Measurements from ENCODE around the gene CRELD1. TPM values are rescaled to one million over a fixed set of nuclear protein-coding genes. Genes with fewer than 3 reads are reported as not detected.

Gene CRELD1
- total RNA-seq, 1 experiment from 2014 or later = 13.2 TPM

- Histone ChIP-seq H3K4me3 (ENCODE audit: low read depth, low read length, poor library complexity, severe bottlenecking) (peak overlapping the region; percentile 76), H3K27ac (ENCODE audit: low read depth, low read length, poor library complexity, severe bottlenecking) (peak overlapping the region; percentile 75), H3K36me3 (ENCODE audit: insufficient read depth, low read length, poor library complexity, severe bottlenecking) (no peaks in the 10 kb centered on the region), H3K9me3 (ENCODE audit: low read depth, low read length, poor library complexity, severe bottlenecking) (no peaks in the 10 kb centered on the region), H3K27me3 (replicated peaks; ENCODE audit: insufficient read depth, low read depth, low read length, poor library complexity) (no peaks in the 10 kb centered on the region), H3K4me1 (ENCODE audit: insufficient read depth, low read length, poor library complexity, severe bottlenecking) (no peaks in the 10 kb centered on the region)
- DNase-seq (ENCODE audit: low spot score) = peak; percentile 96
- intact Hi-C loops (cut with micrococcal nuclease; ENCODE audit: unreplicated experiment) = loop anchor here (2.0 kb wide), 1 partner anchor 102 kb away; the partner anchor contains the start of gene RPUSD3
- BruUV-seq (replicated peaks) = no TSS peak
- POLR2A ChIA-PET (ENCODE audit: low non-redundant PET) = interaction anchor here (0.6 kb wide), 1 partner anchor 140 kb away, joined by 4 read pairs; no protein-coding TSS in a partner anchor
- CTCF ChIA-PET = interaction anchor here (0.6 to 1.8 kb wide), 6 partner anchors 13 to 443 kb away, joined by 3 to 27 read pairs (median 4); partner anchors contain the start of genes CRELD1 and JAGN1
- TF ChIP-seq EZH2 (IDR thresholded peaks at IDR 0.05; ENCODE audit: borderline replicate concordance, low read depth, low read length, poor library complexity, severe bottlenecking) (no peak), CTCF (conservative IDR thresholded peaks at IDR 0.05; ENCODE audit: low read depth, low read length) (peak; percentile 77)
Measured at GRCh38 chr3:9946112-9947024, 12.7 kb downstream of the CRELD1 start.

GRCh38 chr3:9947025-9947995, 13.7 kb downstream of the CRELD1 start:
- H3K27me3 ChIP-seq (replicated peaks; ENCODE audit: insufficient read depth, low read depth, low read length, poor library complexity) = no peaks in the 10 kb centered on the region
- peak overlapping the region; percentile 75 for H3K27ac ChIP-seq (ENCODE audit: low read depth, low read length, poor library complexity, severe bottlenecking)
- DNase-seq (ENCODE audit: low spot score) = peak; percentile 87
- intact Hi-C loops (cut with micrococcal nuclease; ENCODE audit: unreplicated experiment) = loop anchor here (2.0 kb wide), 1 partner anchor 103 kb away; the partner anchor contains the start of gene RPUSD3
- no peaks in the 10 kb centered on the region for H3K9me3 ChIP-seq (ENCODE audit: low read depth, low read length, poor library complexity, severe bottlenecking)
- ChIA-PET CTCF (interaction anchor here (1.2 to 1.8 kb wide), 3 partner anchors 14 to 444 kb away, joined by 4 to 27 read pairs (median 5); partner anchors contain the start of gene CRELD1), POLR2A (ENCODE audit: low non-redundant PET) (no interaction called here)
- BruUV-seq (replicated peaks) = no TSS peak
- H3K36me3 ChIP-seq (ENCODE audit: insufficient read depth, low read length, poor library complexity, severe bottlenecking) = no peaks in the 10 kb centered on the region
- no peaks in the 10 kb centered on the region for H3K4me1 ChIP-seq (ENCODE audit: insufficient read depth, low read length, poor library complexity, severe bottlenecking)
- peak overlapping the region; percentile 76 for H3K4me3 ChIP-seq (ENCODE audit: low read depth, low read length, poor library complexity, severe bottlenecking)
- TF ChIP-seq EZH2 (IDR thresholded peaks at IDR 0.05; ENCODE audit: borderline replicate concordance, low read depth, low read length, poor library complexity, severe bottlenecking) (no peak), CTCF (conservative IDR thresholded peaks at IDR 0.05; ENCODE audit: low read depth, low read length) (peak; percentile 51)

DNA sequence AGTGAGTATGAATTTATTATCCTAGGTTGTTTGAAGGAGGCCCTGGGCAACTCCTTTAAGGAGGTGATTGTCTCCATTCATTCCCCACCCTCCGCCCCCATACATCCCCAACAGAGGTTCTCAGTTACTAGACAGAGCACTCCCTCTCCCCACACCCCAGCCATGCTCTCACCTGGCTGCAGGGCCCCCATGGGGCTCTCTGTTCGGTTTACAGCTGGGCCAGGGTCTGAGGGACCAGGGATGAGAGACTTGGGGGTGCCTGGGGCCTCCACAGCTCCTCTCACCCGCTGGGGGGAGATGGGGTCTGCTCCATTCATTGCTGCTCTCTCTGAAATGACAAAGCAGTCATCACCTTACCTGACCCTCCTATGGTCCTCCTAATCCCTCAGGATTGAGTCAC, 15.0 kb downstream of the CRELD1 start:
- Histone ChIP-seq H3K9me3 (ENCODE audit: low read depth, low read length, poor library complexity, severe bottlenecking) (no peaks in the 10 kb centered on the region), H3K27ac (ENCODE audit: low read depth, low read length, poor library complexity, severe bottlenecking) (no peak overlapping the region), H3K4me1 (ENCODE audit: insufficient read depth, low read length, poor library complexity, severe bottlenecking) (no peaks in the 10 kb centered on the region), H3K4me3 (ENCODE audit: low read depth, low read length, poor library complexity, severe bottlenecking) (no peak overlapping the region), H3K36me3 (ENCODE audit: insufficient read depth, low read length, poor library complexity, severe bottlenecking) (no peaks in the 10 kb centered on the region), H3K27me3 (replicated peaks; ENCODE audit: insufficient read depth, low read depth, low read length, poor library complexity) (no peaks in the 10 kb centered on the region)
- no peak for TF ChIP-seq CTCF (conservative IDR thresholded peaks at IDR 0.05; ENCODE audit: low read depth, low read length)
- TF ChIP-seq EZH2 (IDR thresholded peaks at IDR 0.05; ENCODE audit: borderline replicate concordance, low read depth, low read length, poor library complexity, severe bottlenecking) = no peak
- no peak for DNase-seq (ENCODE audit: low spot score)
- intact Hi-C loops (cut with micrococcal nuclease; ENCODE audit: unreplicated experiment) = no loop called here
- ChIA-PET POLR2A (ENCODE audit: low non-redundant PET) (no interaction called here), CTCF (no interaction called here)
- no TSS peak for BruUV-seq (replicated peaks)

Measured in A673 (cell line).